ENCODE measurements around the gene RIMS4.

GRCh38 chr20:44732327-44732726 is 78.0 kb downstream of the RIMS4 start:
- TF ChIP-seq CTCF (IDR thresholded peaks at IDR 0.05; ENCODE audit: low read length) (no peak), EZH2 (IDR thresholded peaks at IDR 0.05; ENCODE audit: borderline replicate concordance, low read length) (no peak)

All from OCI-LY1 (cell line).